GM19035 (cell line): ENCODE results near the gene ENTPD1.
"Not testable (repeated sequence)": the region's sequence is repeated elsewhere in the genome, so short reads cannot be mapped to it uniquely, and the experiment has no call there.

Source experiments
- ATAC-seq: cut with Tn5 transposase; IDR thresholded peaks from one replicate; pipeline ENCODE4 v1.9.1; 2021; ENCODE audit not compliant: unreplicated experiment

The ENTPD1 gene

DNA sequence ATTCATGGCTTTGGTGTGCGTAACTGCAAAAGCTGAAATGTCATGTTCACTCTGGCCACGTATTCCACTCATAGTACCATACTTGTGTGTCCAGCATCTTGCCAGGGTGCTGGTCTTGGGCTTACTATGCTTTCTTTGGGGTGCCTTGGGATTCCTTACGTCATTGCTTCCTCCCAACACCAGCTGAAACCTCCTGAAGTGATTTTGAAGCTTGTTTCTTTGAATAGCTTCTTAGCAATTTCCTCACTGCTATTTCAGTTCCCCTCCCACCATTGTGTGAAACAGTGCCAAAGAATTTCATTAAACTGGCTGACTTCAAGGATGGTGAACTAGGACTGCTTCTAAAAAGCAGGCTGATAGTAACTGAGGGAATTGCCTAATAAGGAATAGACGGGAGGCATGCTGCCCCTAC is 36.9 kb downstream of the ENTPD1 start:
- no peak for ATAC-seq

DNA sequence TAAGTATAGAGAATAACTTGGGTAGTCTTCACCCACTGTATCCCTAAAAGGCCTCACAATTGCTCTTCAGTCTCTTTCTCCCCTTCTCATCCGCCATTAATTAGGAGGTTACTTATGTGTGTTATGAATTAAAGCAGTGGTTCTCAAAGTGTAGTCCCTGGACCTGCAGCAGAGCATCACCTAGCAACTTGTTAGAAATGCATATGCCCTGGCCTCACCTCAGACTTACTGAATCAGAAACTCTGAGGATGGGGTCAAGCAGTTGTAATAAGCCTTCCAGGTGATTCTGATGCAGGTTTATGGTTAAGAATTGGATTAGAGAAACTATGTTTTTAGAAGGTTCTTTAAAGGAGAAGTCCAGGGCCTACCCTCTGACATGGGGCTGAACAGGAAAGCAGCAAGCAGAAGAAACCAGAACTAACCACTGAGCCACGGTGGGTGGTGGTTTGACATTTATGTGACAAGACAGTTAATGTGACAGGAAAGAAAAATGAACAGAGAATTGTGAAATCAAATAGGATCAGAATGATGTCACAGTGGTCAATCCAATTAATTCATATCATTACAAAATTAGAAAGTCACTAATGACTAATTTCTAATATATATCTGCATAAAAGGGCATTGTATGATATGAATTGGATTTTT is 37.6 kb downstream of the ENTPD1 start:
- peak; percentile 48 for ATAC-seq

DNA sequence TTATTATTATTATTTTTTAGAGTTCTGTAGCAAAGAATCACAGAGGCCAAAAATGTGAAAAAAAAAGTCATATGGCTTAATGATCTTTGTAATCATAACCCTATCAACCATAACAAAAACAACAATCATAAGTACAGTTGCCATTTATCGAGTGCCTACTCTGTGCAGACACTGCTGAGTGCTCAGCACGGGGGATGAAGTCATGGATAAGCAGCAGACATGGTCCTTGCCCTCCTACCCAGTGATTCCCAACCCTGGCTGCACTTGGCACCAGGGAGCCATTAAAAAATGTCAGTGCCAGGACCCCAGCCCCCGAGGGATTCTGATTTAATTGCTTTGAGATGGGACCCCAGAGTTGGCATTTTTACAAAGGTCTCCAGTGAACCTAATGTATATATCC is 38.2 kb downstream of the ENTPD1 start:
- ATAC-seq = no peak

DNA sequence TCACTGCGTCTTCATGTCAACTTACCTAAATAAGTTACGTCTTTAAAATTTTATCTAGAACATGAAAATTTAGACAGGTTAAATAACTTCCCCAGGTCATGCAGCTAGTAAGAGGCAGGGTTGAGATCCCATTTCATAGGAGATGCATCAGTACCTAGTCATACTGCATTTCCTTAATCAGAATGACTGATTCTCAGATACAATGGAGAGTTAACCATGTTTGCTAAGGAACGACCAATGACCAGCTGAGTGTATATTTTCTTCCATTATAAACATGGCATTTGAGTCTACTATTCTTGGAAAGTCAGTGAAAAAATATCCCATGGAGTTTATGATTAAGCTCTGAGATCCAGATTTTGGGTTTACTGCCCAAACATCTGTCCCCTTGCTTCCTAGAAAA is 39.6 kb downstream of the ENTPD1 start:
- no peak for ATAC-seq

DNA sequence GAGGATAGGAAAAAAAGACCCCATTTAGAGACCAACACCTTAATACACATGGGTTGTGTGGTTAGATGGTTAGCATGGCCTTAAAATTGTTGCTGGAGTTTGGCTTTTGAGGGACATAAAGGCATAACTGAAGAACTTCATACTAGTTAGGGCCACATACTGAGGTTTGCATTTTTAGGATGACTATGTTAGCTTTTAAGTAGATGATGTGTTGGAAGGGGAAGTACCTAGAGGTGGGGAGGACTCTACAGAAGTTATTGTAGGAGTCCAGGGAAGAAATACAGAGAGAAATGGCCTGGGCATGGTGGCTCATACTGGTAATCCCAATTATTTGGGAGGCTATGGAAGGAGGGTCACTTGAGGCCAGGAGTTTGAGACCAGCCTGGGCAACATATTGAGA is 40.5 kb downstream of the ENTPD1 start:
- no peak for ATAC-seq

DNA sequence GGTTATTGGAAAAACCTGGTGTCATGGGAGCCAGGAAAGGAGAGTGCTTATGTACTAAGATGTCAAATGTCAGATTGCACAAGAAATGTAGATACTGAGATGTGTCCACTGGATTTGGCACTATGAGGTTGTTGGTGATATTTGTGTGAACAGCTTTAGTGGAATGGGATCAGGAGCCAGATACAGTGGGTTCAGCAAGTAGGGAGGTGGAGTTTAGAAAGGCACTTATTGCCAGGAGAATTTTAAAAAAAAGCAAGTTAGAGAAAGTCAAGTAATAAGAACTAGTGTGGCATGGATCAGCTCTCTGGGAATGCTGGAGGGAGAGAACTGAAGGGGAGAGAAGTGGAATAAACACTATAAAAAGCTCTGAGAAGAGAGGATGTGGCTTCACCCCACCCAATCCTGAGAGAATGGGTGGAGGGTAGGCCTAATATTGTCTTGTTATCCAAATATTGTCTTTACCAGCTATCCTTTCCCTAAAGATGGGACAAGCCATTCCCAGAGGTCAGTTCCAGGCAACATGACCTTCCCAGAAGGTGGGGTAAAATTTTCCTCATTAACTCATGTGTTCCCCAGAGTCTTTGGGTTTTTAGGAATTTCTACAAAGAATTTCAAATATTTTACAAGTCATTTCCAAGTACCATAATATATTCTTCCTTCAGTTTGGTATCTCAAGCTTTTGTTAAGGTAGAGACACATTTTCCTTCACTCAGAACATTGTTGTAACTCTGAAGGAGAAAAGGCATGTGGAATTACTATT is 42.3 kb downstream of the ENTPD1 start:
- no peak for ATAC-seq

DNA sequence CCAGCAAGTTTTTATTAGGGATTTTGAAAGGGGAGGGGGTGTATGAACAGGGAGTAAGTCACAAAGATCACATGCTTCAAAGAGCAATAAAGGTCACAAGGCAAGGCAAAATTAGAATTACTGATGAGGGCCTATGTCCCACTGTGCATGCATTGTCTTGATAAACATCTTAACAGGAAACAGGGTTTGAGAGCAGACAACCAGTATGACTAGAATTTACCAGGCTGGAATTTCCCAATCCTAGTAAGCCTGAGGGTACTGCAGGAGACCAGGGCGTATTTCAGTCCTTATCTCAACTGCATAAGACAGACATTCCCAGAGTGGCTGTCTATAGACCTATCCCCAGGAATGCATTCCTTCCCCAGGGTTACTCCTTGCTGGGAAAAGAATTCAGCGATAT is 44.3 kb downstream of the ENTPD1 start:
- not testable (repeated sequence) for ATAC-seq

DNA sequence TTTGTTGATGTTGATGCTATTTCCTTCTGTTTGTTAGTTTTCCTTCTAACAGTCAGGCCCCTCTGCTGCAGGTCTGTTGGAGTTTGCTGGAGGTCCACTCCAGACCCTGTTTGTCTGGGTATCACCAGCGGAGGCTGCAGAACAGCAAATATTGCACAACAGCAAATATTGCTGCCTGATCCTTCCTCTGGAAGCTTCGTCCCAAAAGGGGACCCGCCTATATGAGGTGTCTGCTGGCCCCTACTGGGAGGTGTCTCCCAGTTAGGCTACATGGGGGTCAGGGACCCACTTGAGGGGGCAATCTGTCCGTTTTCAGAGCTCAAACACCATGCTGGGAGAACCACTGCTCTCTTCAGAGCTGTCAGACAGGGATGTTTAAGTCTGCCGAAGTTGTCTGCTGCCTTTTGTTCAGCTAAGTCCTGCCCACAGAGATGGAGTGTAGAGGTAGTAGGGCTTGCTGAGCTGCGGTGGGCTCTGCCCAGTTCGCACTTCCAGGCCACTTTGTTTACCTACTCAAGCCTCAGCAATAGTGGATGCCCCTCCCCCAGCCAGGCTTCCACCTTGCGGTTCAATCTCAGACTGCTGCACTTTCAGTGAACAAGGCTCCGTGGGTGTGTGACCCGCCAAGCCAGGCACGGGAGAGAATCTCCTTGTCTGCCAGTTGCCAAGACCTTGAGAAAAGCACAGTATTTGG is 50.9 kb downstream of the ENTPD1 start:
- ATAC-seq = not testable (repeated sequence)

DNA sequence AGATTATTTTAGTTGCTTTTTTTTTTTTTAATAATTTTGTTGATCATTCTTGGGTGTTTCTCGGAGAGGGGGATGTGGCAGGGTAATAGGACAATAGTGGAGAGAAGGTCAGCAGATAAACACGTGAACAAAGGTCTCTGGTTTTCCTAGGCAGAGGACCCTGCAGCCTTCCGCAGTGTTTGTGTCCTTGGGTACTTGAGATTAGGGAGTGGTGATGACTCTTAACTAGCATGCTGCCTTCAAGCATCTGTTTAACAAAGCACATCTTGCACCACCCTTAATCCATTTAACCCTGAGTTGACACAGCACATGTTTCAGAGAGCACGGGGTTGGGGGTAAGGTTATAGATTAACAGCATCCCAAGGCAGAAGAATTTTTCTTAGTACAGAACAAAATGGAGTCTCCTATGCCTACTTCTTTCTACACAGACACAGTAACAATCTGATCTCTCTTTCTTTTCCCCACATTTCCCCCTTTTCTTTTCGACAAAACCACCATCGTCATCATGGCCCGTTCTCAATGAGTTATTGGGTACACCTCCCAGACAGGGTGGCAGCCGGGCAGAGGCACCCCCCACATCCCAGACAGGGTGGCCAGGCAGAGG is 52.8 kb downstream of the ENTPD1 start:
- ATAC-seq = not testable (repeated sequence)

DNA sequence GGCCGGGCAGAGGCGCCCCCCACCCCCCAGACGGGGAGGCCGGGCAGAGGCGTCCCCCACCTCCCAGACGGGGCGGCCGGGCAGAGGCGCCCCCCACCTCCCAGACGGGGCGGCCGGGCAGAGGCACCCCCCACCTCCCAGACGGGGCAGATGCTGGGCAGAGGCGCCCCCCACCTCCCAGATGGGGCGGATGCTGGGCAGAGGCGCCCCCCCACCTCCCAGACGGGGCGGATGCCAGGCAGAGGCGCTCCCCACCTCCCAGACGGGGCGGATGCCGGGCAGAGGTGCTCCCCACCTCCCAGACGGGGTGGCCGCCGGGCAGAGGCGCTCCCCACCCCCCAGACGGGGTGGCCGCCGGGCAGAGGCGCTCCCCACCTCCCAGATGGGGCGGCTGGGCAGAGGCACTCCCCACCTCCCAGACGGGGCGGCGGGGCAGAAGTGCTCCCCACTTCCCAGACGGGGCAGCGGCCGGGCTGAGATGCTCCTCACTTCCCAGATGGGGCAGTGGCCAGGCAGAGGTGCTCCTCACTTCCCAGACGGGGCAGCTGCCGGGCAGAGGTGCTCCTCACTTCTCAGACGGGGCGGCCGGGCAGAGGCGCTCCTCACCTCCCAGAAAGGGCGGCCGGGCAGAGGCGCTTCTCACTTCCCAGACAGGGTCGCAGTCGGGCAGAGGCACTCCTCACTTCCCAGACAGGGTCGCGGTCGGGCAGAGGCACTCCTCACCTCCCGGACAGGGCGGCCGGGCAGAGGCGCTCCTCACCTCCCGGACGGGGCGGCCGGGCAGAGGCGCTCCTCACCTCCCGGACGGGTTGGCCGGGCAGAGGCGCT is 53.6 kb downstream of the ENTPD1 start:
- no peak for ATAC-seq

DNA sequence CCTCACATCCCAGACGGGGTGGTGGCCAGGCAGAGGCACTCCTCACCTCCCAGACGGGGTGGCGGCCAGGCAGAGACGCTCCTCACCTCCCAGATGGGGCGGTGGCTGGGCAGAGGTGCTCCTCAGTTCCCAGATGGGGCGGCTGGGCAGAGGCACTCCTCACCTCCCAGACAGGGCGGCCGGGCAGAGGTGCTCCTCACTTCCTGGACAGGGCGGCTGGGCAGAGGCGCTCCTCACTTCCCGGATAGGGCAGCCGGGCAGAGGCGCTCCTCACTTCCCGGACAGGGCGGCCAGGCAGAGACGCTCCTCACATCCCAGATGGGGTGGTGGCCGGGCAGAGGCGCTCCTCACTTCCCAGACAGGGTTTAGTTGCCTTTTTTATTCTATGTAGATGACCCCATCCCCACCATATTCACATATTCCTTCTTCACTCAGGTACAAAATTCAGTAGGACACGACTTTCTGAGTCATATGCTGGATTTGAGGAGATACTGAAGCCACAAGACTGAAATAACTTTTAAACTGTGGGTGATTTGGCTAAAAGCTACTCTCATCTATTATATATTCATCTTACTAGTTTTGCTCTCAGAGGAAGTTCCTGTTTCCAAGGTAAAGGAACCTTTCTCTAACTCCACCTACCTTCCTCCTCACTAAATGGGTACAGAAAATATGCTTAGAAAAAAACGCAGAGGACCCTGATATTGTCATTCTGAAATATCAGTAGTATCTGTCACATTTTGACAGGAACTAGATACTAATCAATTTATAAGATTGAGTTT is 54.4 kb downstream of the ENTPD1 start:
- no peak for ATAC-seq

DNA sequence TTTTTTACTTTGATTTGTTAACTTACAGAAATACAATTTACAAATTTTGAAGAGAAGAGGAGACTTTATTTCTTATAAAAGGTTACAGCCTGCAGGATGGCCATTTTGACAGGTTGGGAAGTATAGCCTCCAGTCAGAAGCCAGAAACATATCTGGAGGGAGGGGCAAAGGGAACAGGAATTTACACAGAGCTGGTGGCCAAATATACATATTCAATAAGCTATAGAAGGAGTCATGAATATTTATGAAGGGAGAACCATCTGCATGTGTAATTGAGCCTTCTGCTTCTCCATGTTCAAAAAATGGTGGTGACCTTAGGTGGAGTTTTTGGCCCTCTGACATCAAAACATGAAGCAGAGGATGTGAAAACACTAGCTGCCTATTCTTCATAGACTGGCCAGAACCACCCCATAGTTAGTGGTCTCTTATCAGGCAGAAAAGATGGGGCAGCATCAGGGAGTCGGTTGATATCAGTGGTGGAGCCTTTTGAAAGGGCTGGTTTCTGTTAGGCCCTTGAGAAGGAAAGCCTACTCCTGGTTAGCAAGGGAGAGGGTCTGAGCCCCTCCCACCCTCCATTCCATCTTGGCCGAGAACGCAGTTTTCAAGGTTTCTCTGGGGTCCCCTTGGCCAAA is 57.2 kb downstream of the ENTPD1 start:
- no peak for ATAC-seq

DNA sequence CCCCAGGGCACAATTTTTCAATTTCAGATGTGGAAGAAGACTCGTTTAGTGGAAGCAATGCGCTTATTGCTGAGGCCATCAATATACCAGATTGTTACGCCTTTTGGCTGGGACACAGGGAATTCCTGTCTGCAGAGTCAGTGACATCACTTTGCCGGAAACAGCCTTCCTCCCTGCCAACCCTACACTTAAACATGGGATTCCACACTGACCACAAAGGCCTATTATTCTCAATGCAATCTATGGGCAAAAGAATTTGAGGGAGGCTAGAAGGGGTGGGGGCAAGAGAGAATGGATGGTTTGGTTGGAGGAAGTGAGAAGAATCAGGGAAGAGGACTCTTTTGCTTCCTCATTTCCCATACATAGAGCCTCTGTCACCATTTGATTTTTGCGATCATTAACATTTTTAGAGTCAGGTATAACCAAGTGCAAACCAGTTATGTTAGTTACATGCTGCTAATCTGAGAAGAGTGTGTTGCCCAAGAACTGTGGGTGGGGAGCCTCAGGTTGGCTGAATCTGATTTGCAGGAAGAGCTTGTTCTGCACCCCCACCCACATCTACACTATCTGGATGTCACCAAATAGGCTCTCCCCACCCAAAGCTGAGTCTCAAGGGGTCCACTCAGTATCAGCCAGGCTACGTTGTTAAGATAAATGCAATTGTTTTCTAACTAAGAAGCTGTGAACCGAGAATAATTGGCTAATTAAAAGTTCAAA is 58.2 kb downstream of the ENTPD1 start:
- no peak for ATAC-seq

DNA sequence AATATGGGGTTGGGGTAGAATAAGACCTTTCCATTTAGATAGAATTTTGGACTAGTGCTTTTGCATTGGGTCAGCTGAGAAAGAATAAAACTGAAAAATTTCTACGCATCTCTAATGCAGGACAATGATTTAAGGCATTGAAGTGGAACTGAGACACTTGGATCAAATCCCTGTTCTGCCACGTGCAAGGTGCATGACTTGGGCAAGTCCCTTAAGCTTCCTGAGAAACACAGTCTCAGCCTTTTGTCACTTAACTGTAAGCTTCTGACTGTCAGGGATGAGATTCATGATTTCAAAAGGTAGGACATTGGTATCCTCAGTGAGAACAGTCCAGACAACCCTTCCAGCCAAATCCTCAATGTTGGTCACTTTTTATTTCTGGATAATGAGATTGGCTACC is 59.2 kb downstream of the ENTPD1 start:
- ATAC-seq = no peak

DNA sequence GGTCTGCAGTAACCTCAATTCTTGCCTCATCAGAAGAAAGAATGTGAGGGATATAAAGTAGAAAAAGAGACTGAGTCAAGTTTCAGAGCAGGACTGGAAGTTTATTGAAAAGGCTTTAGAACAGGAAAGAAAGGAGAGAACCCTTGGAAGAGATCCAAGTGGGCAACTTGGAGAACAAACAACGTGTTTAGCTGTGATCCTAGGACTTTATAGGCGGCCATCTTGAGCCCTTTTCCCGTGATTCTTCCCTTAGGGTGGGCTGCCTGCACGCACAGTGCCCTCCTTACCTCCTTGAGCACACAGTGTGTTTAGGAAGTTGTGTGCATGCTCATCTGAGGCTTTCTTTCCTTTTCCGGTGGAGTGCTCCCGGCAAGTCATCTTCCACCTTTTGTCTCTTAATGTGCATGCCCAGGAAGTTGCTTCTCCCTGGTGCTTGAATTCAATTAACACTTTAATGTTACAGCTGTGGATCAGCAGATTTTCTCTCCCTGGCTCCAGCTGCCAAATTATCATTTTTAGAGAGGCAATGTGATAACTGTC is 59.8 kb downstream of the ENTPD1 start:
- no peak for ATAC-seq

DNA sequence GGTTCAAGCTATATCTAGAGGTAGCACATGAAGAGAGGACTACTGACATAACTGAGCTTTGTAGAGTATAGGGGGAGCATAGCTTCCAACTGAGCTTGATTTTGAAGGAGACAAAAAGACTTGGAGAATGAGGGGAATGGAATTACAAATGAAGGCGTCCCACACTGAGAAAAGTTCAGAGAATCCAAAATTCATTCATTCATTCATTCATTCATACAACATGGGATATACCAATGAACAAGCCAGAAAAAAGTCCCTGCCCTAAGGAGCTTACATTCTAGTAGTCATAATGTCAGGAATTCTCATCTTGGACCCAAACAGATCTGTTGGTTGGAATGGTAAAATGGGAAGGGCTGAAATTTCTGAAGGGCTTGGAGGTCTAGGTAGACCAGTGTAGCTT is 62.0 kb downstream of the ENTPD1 start:
- ATAC-seq = no peak

DNA sequence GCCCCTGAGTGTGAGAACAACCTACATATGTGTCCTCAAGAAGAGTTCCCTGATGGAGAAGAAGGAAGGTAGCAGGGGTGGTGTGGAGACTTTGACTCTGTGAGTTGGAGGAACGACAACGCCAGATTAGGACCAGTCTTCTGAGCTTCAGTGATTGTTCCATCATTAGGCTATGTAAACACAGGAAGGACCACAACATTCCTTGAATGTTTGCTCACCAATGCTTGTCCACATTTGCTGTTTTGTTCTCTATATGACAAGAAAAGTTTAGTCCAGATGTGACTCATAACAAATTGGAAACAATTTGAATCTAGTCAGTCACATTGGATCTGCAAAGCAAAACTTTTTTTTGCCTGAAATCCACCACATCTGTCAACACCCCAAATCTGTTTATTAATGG is 62.7 kb downstream of the ENTPD1 start:
- no peak for ATAC-seq

DNA sequence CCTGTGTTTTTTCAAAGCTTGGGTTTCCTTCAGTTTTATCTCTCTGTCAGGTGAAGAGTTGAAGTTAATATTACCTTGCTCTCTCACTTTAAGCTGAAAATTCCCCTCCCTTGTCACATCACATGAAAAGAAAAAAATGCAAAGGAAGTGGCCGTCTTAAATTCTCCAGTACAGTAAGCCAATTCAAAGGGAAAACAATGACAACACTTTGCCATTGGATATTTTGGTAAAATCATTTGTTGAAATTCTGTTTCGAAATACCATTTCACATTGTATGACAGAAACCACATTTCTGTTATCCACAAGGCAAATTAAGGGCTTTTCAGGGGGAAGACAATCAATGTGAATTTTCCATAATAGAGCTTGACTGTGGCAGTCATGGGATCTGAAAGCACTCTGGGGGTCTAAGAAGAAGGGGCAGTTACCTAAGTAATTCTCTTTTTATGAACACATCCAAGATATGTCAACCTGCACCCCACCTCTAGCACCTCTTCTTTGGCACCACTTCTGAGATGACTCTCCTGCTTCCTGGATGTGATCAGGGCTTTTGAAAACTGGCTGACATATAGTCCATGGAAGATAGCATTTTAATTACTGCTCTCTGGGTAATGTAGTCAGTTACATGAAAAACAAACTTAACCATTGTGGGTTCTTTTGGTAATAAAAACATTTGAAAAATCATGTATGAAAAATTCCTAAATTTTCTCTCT is 63.8 kb downstream of the ENTPD1 start:
- no peak for ATAC-seq
